ENCODE data around the gene EMILIN2.

GRCh38 chr18:2843146-2843545 lies 3.7 kb upstream of the EMILIN2 start:
- TF ChIP-seq POLR2A (IDR thresholded peaks at IDR 0.05): no peak
- no peak for TF ChIP-seq CTCF (IDR thresholded peaks at IDR 0.05)
- no peak for TF ChIP-seq POLR2AphosphoS5 (IDR thresholded peaks at IDR 0.05; ENCODE audit: insufficient read depth in 1 of 2, low read depth in 1 of 2)
